ENCODE results near the gene CROCC2. TPM values are rescaled to one million over a fixed set of nuclear protein-coding genes. Genes with fewer than 3 reads are reported as not detected.
A peak's percentile ranks its signal among the peaks of the same experiment; 100 is the strongest.

CROCC2 gene
- total and polyA plus RNA-seq, 2 of the 13 experiments (the other 11 are each of a cell fraction or from before 2014, with no cell fraction given) = not detected

DNA sequence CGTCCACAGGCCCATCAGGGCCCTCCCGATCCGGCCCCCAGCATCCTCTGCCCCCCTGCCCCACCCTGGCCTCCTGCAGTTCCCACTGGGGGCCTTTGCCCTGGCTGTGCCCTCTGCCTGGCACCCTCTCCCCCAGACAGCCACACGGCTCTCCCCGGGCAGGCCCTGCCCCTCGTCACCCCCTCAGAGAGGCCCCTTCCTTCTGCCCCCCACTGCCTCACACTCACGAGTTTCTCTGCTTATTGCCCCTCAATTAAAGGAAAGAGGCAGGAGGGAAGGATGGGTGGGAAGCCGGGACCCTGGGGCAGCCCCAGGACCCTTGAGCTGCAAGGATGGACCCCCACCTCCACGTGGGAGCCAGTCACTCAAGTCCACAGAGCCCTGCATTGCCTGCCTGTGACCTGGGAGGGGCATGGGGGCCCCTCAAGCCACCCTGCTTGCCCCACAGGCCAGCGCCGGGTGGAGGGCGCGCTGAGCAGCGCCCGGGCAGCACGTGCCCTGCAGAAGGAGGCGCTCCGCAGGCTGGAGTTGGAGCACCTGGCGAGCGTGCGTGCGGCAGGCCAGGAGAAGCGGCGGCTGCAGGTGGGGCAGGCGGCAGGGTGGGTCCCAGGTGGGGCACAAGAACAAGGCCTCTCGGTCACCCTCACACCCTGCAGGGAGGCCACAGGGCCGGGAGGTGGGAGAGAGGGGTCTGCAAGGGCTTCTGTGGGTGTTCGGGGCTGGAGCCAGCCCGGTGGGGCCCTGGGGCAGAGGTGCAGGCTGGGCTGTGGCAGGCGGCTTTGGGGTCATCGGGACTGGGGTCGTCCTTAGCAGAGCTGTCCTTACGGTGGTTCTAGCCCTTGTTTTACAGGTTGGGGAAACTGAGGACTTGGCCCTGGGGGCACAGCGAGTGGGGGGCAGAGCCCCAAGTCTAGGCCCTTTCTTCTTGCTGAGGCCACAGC is 61.8 kb downstream of the CROCC2 start (continued):
- TF ChIP-seq, protein P1, sequence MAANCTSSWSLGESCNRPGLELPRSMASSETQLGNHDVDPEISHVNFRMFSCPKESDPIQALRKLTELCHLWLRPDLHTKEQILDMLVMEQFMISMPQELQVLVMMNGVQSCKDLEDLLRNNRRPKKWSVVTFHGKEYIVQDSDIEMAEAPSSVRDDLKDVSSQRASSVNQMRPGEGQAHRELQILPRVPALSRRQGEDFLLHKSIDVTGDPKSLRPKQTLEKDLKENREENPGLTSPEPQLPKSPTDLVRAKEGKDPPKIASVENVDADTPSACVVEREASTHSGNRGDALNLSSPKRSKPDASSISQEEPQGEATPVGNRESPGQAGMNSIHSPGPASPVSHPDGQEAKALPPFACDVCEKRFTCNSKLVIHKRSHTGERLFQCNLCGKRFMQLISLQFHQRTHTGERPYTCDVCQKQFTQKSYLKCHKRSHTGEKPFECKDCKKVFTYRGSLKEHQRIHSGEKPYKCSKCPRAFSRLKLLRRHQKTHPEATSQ (CRISPR knock-in tag; IDR thresholded peaks at IDR 0.05; ENCODE audit: borderline replicate concordance) = no peak
- TF ChIP-seq ZC3H13 (CRISPR knock-in tag; IDR thresholded peaks at IDR 0.05) = no peak
- no peak for TF ChIP-seq ZNF431 (CRISPR knock-in tag; IDR thresholded peaks at IDR 0.05; ENCODE audit: borderline replicate concordance, low read depth)
- TF ChIP-seq ZNF720 (CRISPR knock-in tag; IDR thresholded peaks at IDR 0.05) = no peak
- TF ChIP-seq GATAD2A (CRISPR knock-in tag; IDR thresholded peaks at IDR 0.05) = no peak
- TF ChIP-seq, protein P2, sequence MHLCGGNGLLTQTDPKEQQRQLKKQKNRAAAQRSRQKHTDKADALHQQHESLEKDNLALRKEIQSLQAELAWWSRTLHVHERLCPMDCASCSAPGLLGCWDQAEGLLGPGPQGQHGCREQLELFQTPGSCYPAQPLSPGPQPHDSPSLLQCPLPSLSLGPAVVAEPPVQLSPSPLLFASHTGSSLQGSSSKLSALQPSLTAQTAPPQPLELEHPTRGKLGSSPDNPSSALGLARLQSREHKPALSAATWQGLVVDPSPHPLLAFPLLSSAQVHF (CRISPR knock-in tag; IDR thresholded peaks at IDR 0.05) = no peak
- no peak for TF ChIP-seq STAT5B (CRISPR knock-in tag; IDR thresholded peaks at IDR 0.05)
- TF ChIP-seq, protein P3, sequence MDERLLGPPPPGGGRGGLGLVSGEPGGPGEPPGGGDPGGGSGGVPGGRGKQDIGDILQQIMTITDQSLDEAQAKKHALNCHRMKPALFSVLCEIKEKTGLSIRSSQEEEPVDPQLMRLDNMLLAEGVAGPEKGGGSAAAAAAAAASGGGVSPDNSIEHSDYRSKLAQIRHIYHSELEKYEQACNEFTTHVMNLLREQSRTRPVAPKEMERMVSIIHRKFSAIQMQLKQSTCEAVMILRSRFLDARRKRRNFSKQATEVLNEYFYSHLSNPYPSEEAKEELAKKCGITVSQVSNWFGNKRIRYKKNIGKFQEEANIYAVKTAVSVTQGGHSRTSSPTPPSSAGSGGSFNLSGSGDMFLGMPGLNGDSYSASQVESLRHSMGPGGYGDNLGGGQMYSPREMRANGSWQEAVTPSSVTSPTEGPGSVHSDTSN (CRISPR knock-in tag; IDR thresholded peaks at IDR 0.05) = no peak
- TF ChIP-seq MYC (CRISPR knock-in tag; IDR thresholded peaks at IDR 0.05; ENCODE audit: borderline replicate concordance) = no peak
- TF ChIP-seq, protein P4, sequence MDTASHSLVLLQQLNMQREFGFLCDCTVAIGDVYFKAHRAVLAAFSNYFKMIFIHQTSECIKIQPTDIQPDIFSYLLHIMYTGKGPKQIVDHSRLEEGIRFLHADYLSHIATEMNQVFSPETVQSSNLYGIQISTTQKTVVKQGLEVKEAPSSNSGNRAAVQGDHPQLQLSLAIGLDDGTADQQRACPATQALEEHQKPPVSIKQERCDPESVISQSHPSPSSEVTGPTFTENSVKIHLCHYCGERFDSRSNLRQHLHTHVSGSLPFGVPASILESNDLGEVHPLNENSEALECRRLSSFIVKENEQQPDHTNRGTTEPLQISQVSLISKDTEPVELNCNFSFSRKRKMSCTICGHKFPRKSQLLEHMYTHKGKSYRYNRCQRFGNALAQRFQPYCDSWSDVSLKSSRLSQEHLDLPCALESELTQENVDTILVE (CRISPR knock-in tag; IDR thresholded peaks at IDR 0.05) = no peak
- TF ChIP-seq ZNF121 (CRISPR knock-in tag; IDR thresholded peaks at IDR 0.05) = no peak
- no peak for TF ChIP-seq SALL2 (CRISPR knock-in tag; IDR thresholded peaks at IDR 0.05)
- TF ChIP-seq, protein P5, sequence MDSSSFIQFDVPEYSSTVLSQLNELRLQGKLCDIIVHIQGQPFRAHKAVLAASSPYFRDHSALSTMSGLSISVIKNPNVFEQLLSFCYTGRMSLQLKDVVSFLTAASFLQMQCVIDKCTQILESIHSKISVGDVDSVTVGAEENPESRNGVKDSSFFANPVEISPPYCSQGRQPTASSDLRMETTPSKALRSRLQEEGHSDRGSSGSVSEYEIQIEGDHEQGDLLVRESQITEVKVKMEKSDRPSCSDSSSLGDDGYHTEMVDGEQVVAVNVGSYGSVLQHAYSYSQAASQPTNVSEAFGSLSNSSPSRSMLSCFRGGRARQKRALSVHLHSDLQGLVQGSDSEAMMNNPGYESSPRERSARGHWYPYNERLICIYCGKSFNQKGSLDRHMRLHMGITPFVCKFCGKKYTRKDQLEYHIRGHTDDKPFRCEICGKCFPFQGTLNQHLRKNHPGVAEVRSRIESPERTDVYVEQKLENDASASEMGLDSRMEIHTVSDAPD (CRISPR knock-in tag; IDR thresholded peaks at IDR 0.05) = no peak
- no peak for TF ChIP-seq RFX3 (CRISPR knock-in tag; IDR thresholded peaks at IDR 0.05)
- TF ChIP-seq GPN1 (CRISPR knock-in tag; IDR thresholded peaks at IDR 0.05; ENCODE audit: borderline replicate concordance) = no peak
- TF ChIP-seq AKAP8 (CRISPR knock-in tag; IDR thresholded peaks at IDR 0.05) = no peak
- TF ChIP-seq, protein P6, sequence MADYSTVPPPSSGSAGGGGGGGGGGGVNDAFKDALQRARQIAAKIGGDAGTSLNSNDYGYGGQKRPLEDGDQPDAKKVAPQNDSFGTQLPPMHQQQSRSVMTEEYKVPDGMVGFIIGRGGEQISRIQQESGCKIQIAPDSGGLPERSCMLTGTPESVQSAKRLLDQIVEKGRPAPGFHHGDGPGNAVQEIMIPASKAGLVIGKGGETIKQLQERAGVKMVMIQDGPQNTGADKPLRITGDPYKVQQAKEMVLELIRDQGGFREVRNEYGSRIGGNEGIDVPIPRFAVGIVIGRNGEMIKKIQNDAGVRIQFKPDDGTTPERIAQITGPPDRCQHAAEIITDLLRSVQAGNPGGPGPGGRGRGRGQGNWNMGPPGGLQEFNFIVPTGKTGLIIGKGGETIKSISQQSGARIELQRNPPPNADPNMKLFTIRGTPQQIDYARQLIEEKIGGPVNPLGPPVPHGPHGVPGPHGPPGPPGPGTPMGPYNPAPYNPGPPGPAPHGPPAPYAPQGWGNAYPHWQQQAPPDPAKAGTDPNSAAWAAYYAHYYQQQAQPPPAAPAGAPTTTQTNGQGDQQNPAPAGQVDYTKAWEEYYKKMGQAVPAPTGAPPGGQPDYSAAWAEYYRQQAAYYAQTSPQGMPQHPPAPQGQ (CRISPR knock-in tag; IDR thresholded peaks at IDR 0.05; ENCODE audit: borderline replicate concordance) = no peak
- TF ChIP-seq KLF13 (CRISPR knock-in tag; IDR thresholded peaks at IDR 0.05) = no peak
- no peak for TF ChIP-seq NFYC (CRISPR knock-in tag; IDR thresholded peaks at IDR 0.05)
- no peak for TF ChIP-seq GATAD1 (CRISPR knock-in tag; IDR thresholded peaks at IDR 0.05)
- peak; percentile 45; the same call in 1 of the 2 replicates for TF ChIP-seq SAFB2 (CRISPR knock-in tag; IDR thresholded peaks at IDR 0.05; ENCODE audit: borderline replicate concordance, low read depth)

All from HepG2 (cell line).